IPS-NIHi7 (cell line): ENCODE results near the gene ADARB2.

ENCODE experiments used
- DNase-seq: peaks from one replicate; pipeline ENCODE4 v3.0.0; 2012; ENCODE audit warnings: mixed read lengths; ENCODE audit errors: extremely low spot score

Gene ADARB2

GRCh38 chr10:1527951-1528350 is 209.4 kb downstream of the ADARB2 start:
- no peak for DNase-seq

- no peak for DNase-seq
These were observed 210.8 kb downstream of the ADARB2 start for GRCh38 chr10:1526436-1527055.

- no peak for DNase-seq
These were observed 211.8 kb downstream of the ADARB2 start for GRCh38 chr10:1525354-1526162.

GRCh38 chr10:1524540-1524939 is 212.8 kb downstream of the ADARB2 start:
- DNase-seq: no peak

GRCh38 chr10:1523221-1523620 is 214.1 kb downstream of the ADARB2 start:
- DNase-seq: no peak

GRCh38 chr10:1522237-1522636 is 215.1 kb downstream of the ADARB2 start:
- DNase-seq: no peak

GRCh38 chr10:1521741-1522140 is 215.6 kb downstream of the ADARB2 start:
- no peak for DNase-seq

- DNase-seq: no peak
These were observed 216.3 kb downstream of the ADARB2 start for GRCh38 chr10:1520909-1521565.

- no peak for DNase-seq
These were observed 217.9 kb downstream of the ADARB2 start for GRCh38 chr10:1519391-1519790.

GRCh38 chr10:1517684-1518083 is 219.6 kb downstream of the ADARB2 start:
- DNase-seq: no peak

GRCh38 chr10:1516492-1517165 is 220.7 kb downstream of the ADARB2 start:
- no peak for DNase-seq

- no peak for DNase-seq
These were observed 221.4 kb downstream of the ADARB2 start for GRCh38 chr10:1515780-1516491.

GRCh38 chr10:1515121-1515779 is 222.1 kb downstream of the ADARB2 start:
- DNase-seq: no peak

GRCh38 chr10:1514681-1515080 is 222.6 kb downstream of the ADARB2 start:
- DNase-seq: no peak

GRCh38 chr10:1513221-1513620 is 224.1 kb downstream of the ADARB2 start:
- DNase-seq: no peak

GRCh38 chr10:1509011-1509530 is 228.3 kb downstream of the ADARB2 start:
- no peak for DNase-seq

GRCh38 chr10:1508096-1508495 is 229.2 kb downstream of the ADARB2 start:
- no peak for DNase-seq

- DNase-seq: no peak
These were observed 229.9 kb downstream of the ADARB2 start for GRCh38 chr10:1507436-1507835.

- DNase-seq: no peak
These were observed 232.4 kb downstream of the ADARB2 start for GRCh38 chr10:1504940-1505339.

- no peak for DNase-seq
These were observed 233.0 kb downstream of the ADARB2 start for GRCh38 chr10:1504286-1504685.

- no peak for DNase-seq
These were observed 234.9 kb downstream of the ADARB2 start for GRCh38 chr10:1502451-1502850.
